T47D (cell line): Measurements from ENCODE around the gene UBE2G1.

Source experiments
- DNase-seq, 2 experiments: peaks; one replicate each; pipeline versions ENCODE4 v3.0.0 to v3.0.0-alpha.2; 2011 to 2012; ENCODE audit warnings: low read depth in 1 of 2, low spot score in 1 of 2
- JUND ChIP-seq: IDR thresholded peaks from 2 replicates; pipeline ENCODE4 v1.6.1; 2012; ENCODE audit warnings: low read depth
- in situ Hi-C: cut with HindIII; loops from 2 replicates; pipeline ENCODE4 v1.10.0; 2016; ENCODE audit warnings: low sequenced_read_pairs, low pct_unique_long_range_greater_than_20kb

UBE2G1 gene

DNA sequence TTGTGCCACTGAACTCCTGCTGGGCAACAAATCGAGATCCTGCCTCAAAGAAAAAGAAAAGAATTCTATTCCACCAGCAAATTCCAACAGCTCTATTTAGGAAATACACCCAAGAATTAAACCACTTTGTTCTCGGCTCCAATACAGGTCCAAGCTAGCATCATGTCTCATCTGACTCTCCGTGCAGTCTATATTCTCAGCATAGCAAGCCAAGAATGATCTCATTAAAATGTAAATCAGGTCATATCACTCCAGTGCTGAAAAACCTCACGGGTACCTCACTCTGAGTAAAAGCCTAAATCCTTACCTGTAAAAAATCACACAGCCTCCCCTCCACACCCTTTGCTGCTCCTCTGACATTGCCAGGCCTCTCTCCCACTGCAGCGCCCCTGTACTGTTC is 23.9 kb downstream of the UBE2G1 start:
- TF ChIP-seq JUND, result no peak
- in situ Hi-C loops, result no loop called here
- DNase-seq, result no peak

DNA sequence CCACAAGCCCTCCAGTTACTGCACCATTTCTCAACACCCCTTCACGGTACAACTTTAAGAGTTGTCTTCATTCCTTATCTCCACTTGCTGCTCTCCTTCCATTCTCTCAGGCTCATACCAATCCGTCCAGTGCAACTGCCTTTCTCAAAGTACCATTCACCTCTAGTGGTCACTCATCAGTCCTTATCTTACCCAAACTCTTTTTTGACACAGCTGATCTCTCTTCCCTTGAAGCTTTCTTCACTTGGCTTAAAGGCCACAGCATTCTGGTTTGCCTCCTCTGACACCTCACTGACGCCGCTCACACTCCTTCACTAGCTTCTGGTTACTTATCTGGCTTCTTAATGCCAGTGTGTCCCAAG is 24.9 kb downstream of the UBE2G1 start:
- in situ Hi-C loops, result no loop called here
- no peak for TF ChIP-seq JUND
- DNase-seq, result no peak

- no peak for TF ChIP-seq JUND
- in situ Hi-C loops, result no loop called here
- no peak for DNase-seq
Observed at GRCh38 chr17:4340914-4341615, 25.4 kb downstream of the UBE2G1 start.

DNA sequence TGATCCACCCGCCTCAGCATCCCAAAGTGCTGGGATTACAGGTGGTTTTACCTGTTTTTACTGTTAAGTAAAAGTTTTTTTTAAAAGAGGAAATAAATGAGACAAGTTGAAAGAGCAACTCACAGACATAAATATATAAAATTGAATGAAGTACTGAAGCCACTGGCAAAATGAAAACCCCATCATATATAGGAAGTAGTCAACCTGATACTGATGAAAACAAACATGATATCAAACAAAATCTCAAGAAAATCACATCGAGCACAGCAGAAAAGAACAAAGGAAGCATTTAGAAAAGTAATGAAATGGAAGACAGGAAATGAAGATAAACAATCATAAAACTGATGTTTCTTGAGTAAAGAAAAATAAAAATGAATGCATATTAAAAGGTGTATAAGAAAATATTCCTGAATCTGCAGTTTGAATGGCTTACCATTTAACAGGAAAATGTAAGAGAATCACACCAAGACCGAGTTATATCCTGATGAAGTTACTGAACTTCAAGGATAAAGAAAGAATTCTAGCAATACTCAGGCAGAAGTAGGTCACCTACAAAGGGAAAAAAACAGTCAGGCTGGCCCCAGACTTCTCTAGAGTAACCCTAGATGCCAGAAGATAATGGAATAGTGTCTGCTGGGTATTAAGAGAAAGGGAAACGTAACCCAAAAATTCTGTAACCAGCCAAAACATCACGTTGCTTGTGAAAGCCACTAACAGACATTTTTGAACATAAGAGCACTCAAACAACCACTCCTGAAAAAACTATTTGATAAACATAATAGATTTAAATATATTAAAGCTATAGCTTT is 31.5 kb downstream of the UBE2G1 start:
- no peak for DNase-seq
- in situ Hi-C loops, result no loop called here
- TF ChIP-seq JUND, result no peak

DNA sequence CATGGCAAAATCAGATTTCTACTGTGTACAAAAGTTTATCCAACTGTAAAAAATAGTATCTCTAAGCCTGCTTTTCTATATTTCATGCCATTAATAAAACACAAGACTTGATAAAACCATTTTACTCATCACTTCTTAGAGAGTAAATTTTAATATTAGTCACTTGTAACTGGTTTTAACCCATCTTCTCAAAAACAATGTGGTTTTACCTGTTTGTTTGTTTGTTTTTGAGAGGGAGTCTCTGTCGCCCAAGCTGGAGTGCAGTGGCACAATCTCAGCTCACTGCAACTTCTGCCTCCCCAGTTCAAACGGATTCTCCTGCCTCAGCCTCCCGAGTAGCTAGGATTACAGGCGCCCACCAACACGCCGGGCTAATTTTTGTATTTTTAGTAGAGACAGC is 32.1 kb downstream of the UBE2G1 start:
- peak in 1 of 2 experiments; percentile 16 for DNase-seq
- TF ChIP-seq JUND, result no peak

GRCh38 chr17:4333041-4333440 is 33.4 kb downstream of the UBE2G1 start:
- in situ Hi-C loops, result no loop called here
- DNase-seq, result peak in 1 of 2 experiments; percentile 22
- TF ChIP-seq JUND, result no peak

More for the DNA sequence above, 32.1 kb downstream of the UBE2G1 start:
- in situ Hi-C loops, result no loop called here

- in situ Hi-C loops, result no loop called here
- no peak for TF ChIP-seq JUND
- DNase-seq, result no peak
Observed at GRCh38 chr17:4332296-4332970, 34.0 kb downstream of the UBE2G1 start.

DNA sequence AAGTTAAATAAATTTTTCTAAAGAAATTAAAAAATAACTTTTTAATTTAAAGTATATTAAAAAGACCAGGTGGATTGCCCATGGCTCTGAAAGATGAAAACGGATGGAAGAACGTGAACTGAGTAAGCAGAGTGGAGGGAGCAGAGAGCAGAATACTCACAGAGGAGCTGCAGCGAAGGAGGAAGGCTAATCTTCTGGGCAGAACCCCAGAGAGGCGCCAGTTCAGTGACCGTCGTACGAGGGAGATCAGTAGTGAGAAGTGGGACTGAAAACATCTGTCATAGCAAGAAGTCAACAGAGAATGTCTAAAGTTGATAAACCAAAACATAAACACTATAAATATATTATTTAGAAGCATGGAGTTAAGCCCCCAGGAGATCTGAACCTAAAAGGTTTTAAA is 34.9 kb downstream of the UBE2G1 start:
- DNase-seq, result no peak
- TF ChIP-seq JUND, result no peak
- in situ Hi-C loops, result no loop called here

GRCh38 chr17:4329838-4330237 is 36.6 kb downstream of the UBE2G1 start:
- peak in 1 of 2 experiments; percentile 24 for DNase-seq
- TF ChIP-seq JUND, result no peak
- in situ Hi-C loops, result no loop called here

DNA sequence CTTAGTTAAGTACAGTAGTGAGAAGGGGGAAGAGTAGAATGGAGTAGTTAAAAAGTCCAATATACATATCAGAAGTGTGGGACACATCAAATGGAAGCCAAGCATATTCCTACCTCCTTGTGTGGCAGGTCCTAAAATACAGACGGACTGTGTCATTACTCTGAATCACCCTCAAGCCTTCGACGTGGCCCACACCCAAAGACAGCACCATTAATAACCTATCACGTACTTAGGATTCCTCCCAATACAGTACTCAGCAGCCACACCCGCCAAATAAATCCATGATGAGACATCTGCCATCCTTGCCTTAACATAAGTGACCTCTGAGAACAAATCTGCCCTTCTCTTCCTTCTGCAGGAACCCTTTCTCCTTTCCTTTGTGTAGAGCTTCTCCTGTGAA is 38.9 kb downstream of the UBE2G1 start:
- no peak for TF ChIP-seq JUND
- DNase-seq, result no peak
- in situ Hi-C loops, result no loop called here

DNA sequence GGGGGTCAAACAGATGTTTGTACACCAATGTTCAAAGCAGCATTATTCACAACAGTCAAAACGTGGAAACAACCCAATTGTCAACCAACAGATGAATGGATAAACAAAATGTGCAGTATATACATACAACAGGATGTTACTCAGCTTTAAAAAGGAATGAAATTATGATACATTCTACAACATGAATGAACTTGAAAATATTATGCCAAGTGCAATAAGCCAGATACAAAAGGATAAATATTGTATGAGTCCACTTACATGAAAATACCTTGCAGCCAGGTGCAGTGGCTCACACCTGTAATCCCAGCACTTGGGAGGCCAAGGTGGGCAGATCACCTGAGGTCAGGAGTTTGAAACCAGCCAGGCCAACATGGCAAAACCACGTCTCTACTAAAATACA is 39.9 kb downstream of the UBE2G1 start:
- in situ Hi-C loops, result no loop called here
- TF ChIP-seq JUND, result no peak
- DNase-seq, result no peak

DNA sequence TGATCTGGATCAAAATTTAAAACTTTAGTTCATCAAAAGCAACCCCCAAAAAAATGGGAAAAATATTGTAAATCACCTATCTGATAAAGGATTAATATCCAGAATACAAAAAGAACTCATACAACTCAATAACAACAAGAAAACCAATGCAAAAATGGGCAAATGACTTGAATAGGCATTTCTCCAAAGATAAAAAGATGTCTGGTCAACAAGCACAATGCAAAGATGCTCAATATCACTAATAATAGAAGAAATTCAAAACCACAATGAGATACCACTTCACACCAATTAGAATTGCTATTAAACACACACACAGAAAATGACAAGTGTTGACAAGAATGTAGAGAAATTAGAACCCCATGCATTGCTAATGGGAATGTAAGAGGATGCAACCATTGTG is 40.4 kb downstream of the UBE2G1 start:
- no peak for TF ChIP-seq JUND
- in situ Hi-C loops, result no loop called here
- DNase-seq, result no peak

DNA sequence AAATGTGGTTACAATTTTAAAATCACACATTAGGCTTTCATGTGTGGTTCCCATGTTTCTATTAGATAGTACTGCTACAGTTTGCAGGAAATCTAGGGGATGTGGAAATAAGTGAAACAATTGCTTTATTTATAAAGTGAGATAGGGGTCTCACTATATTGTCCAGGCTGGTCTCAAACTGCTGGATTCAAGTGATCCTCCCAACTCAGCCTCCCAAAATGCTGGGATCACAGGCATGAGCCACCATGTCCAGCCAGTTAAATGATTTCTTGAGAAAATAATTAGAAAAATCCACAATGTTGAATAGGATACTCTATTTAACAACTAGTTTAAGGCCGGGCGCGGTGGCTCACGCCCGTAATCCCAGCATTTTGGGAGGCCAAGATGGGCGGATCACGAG is 42.0 kb downstream of the UBE2G1 start:
- in situ Hi-C loops, result no loop called here
- TF ChIP-seq JUND, result no peak
- no peak for DNase-seq
